Panc1 (cell line): Measurements from ENCODE around the gene CKS1B. TPM values are rescaled to one million over a fixed set of nuclear protein-coding genes. Genes with fewer than 3 reads are reported as not detected.

Experiments
- ATAC-seq: fragments of 200-7000 bp; cut with Tn5 transposase; 2 replicates; pipeline ENCODE4 v1.9.1; 2020; ENCODE audit warnings: mild to moderate bottlenecking, moderate library complexity
- BruUV-seq: library from RNA; stranded (reverse); fragments of 400-500 nt; replicated peaks from 2 replicates; lab custom pipeline; 2021; lab: Mats Ljungman, UMichigan
- CTCF ChIA-PET: fragments of 300-600 bp; sonication (Branson Sonifier 250); formaldehyde crosslinking; loops from one replicate; lab custom pipeline; 2022; ENCODE audit warnings: antibody characterized with exemption; lab: Charles Lee
- POLR2A ChIA-PET: fragments of 300-600 bp; sonication (Branson Sonifier 250); formaldehyde crosslinking; loops from one replicate; lab custom pipeline; 2022; ENCODE audit warnings: antibody characterized with exemption; lab: Charles Lee
- DNase-seq: peaks from one replicate; pipeline ENCODE4 v3.0.0-alpha.2; 2010; ENCODE audit warnings: low read depth, low spot score
- H3K27ac ChIP-seq: 2 replicates; pipeline ENCODE4 v1.5.1; 2011; ENCODE audit warnings: mild to moderate bottlenecking, low read length, inconsistent platforms
- H3K27me3 ChIP-seq: fragments of 200-500 bp; sonication (Bioruptor generic); 2 replicates; pipeline ENCODE4 v1.6.0; 2014; ENCODE audit warnings: low read length, inconsistent platforms; ENCODE audit not compliant: control insufficient read depth, insufficient read depth
- H3K36me3 ChIP-seq: fragments of 200-500 bp; sonication (Bioruptor generic); 2 replicates; pipeline ENCODE4 v1.5.1; 2014; ENCODE audit warnings: inconsistent platforms, mild to moderate bottlenecking, low read length, moderate library complexity; ENCODE audit not compliant: control insufficient read depth, insufficient read depth
- H3K4me1 ChIP-seq: 2 replicates; pipeline ENCODE4 v1.5.1; 2011; ENCODE audit warnings: inconsistent platforms, mild to moderate bottlenecking, low read length, moderate library complexity; ENCODE audit not compliant: control insufficient read depth, insufficient read depth
- H3K4me3 ChIP-seq, 2 experiments: 2 replicates each; pipeline ENCODE4 v1.5.1; 2011 to 2012; ENCODE audit warnings: low read depth in 2 of 2, low read length in 2 of 2, mild to moderate bottlenecking in 2 of 2, inconsistent platforms in 1 of 2, moderate library complexity in 1 of 2
- H3K9me3 ChIP-seq: fragments of 200-500 bp; sonication (Bioruptor generic); 2 replicates; pipeline ENCODE4 v1.5.1; 2014; ENCODE audit warnings: low read depth, mild to moderate bottlenecking, inconsistent platforms, low read length, moderate library complexity; ENCODE audit not compliant: control insufficient read depth, insufficient read depth
- CTCF ChIP-seq: fragments of 450-650 bp; IDR thresholded peaks from 2 replicates; pipeline ENCODE4 v1.5.1; 2017; ENCODE audit warnings: mild to moderate bottlenecking
- POLR2AphosphoS5 ChIP-seq: IDR thresholded peaks from 2 replicates; pipeline ENCODE4 v1.6.1; 2012; ENCODE audit warnings: mild to moderate bottlenecking, low read depth, low read length, moderate library complexity
- REST ChIP-seq, 2 experiments: IDR thresholded peaks; 2 replicates each; pipeline ENCODE4 v1.6.1; 2011 to 2012; ENCODE audit warnings: low read depth in 2 of 2, control low read depth in 1 of 2, low read length in 1 of 2, mild to moderate bottlenecking in 1 of 2, moderate library complexity in 1 of 2; ENCODE audit not compliant: insufficient read depth in 1 of 2
- SIN3A ChIP-seq: IDR thresholded peaks from 2 replicates; pipeline ENCODE4 v1.6.1; 2012; ENCODE audit warnings: low read depth, mild to moderate bottlenecking, low read length, moderate library complexity, borderline replicate concordance; ENCODE audit not compliant: insufficient read depth
- TCF7L2 ChIP-seq: IDR thresholded peaks from 2 replicates; pipeline ENCODE4 v1.6.1; 2011; ENCODE audit warnings: mild to moderate bottlenecking, low read depth, low read length, inconsistent platforms
- in situ Hi-C: cut with HindIII; loops from 2 replicates; pipeline ENCODE4 v1.10.0; 2016; ENCODE audit warnings: low sequenced_read_pairs, low pct_unique_long_range_greater_than_20kb
- intact Hi-C: fragments of 100-400 bp; cut with micrococcal nuclease; formaldehyde crosslinking; loops from one replicate; pipeline ENCODE4 v1.10.0; 2022; ENCODE audit not compliant: unreplicated experiment
- total RNA-seq: library from RNA; stranded (reverse); gene quantifications from one replicate; pipeline ENCODE4 v1.2.1, GENCODE V29; 2021; ENCODE audit not compliant: unreplicated experiment

Gene CKS1B
- total RNA-seq, 1 experiment from 2014 or later = 212 TPM

GRCh38 chr1:154999571-155000410, 25.3 kb downstream of the CKS1B start:
- CTCF ChIA-PET = interaction anchor here (0.6 to 1.3 kb wide), 2 partner anchors 16 to 53 kb away, joined by 3 to 5 read pairs; partner anchors contain the start of gene FLAD1
- peak overlapping the region; percentile 79 for H3K27ac ChIP-seq
- BruUV-seq = no TSS peak
- ATAC-seq (no peak), DNase-seq (no peak)
- POLR2A ChIA-PET = interaction anchor here (0.6 to 1.0 kb wide), 2 partner anchors 17 to 208 kb away, joined by 3 to 10 read pairs; partner anchors contain the start of gene FLAD1
- peaks cover 3% of the 10 kb centered on the region; the same call in 1 of the 2 replicates for H3K36me3 ChIP-seq
- TF ChIP-seq CTCF = 0 out of 2 replicates have a peak, but pooled peaks have one; percentile 43
- no peak for TF ChIP-seq SIN3A
- H3K4me1 ChIP-seq = peaks cover 17% of the 10 kb centered on the region
- intact Hi-C loops = loop anchor here (5.0 kb wide), 1 partner anchor 272 kb away; no protein-coding TSS in a partner anchor
- no peaks in the 10 kb centered on the region for H3K9me3 ChIP-seq
- in situ Hi-C loops = no loop called here
- H3K27me3 ChIP-seq = no peaks in the 10 kb centered on the region
- H3K4me3 ChIP-seq = peak overlapping the region; percentile 69 to 74

- intact Hi-C loops (loop anchor here (5.0 kb wide), 1 partner anchor 273 kb away; no protein-coding TSS in a partner anchor), in situ Hi-C loops (no loop called here)
- H3K9me3 ChIP-seq = no peaks in the 10 kb centered on the region
- H3K36me3 ChIP-seq = peaks cover 3% of the 10 kb centered on the region; the same call in 1 of the 2 replicates
- ATAC-seq (no peak), DNase-seq (no peak)
- H3K4me3 ChIP-seq = peak overlapping the region; percentile 69 to 74
- CTCF ChIA-PET = no interaction called here
- peak overlapping the region; percentile 94 for H3K27ac ChIP-seq
- no TSS peak for BruUV-seq
- POLR2A ChIA-PET = interaction anchor here (1.0 kb wide), 1 partner anchor 18 kb away, joined by 10 read pairs; the partner anchor contains the start of gene FLAD1
- peaks cover 22% of the 10 kb centered on the region for H3K4me1 ChIP-seq
- no peaks in the 10 kb centered on the region for H3K27me3 ChIP-seq
- TF ChIP-seq TCF7L2 (no peak), SIN3A (no peak)
Observed at GRCh38 chr1:155000411-155000725, 25.9 kb downstream of the CKS1B start.

- in situ Hi-C loops = no loop called here
- H3K4me1 ChIP-seq = peaks cover 25% of the 10 kb centered on the region
Observed at GRCh38 chr1:155000726-155001424, 26.4 kb downstream of the CKS1B start.

More at GRCh38 chr1:155000726-155001424, 26.4 kb downstream of the CKS1B start:
- Histone ChIP-seq H3K27ac (peak overlapping the region; percentile 94), H3K9me3 (no peaks in the 10 kb centered on the region), H3K4me3 (peak overlapping the region; percentile 69 to 74), H3K27me3 (no peaks in the 10 kb centered on the region), H3K36me3 (peaks cover 3% of the 10 kb centered on the region; the same call in 1 of the 2 replicates)
- ChIA-PET POLR2A (interaction anchor here (0.7 kb wide), 1 partner anchor 27 kb away, joined by 3 read pairs; the partner anchor contains the start of gene CKS1B), CTCF (interaction anchor here (0.7 to 1.8 kb wide), 2 partner anchors 16 to 166 kb away, joined by 3 to 6 read pairs; no protein-coding TSS in a partner anchor)
- DNase-seq (no peak), ATAC-seq (peak; percentile 66)
- TF ChIP-seq POLR2AphosphoS5 = peak; percentile 55; the same call in 1 of the 2 replicates
- TF ChIP-seq TCF7L2 = peak; percentile 26; the same call in 1 of the 2 replicates
- no peak; the same call in 1 of the 2 replicates for TF ChIP-seq SIN3A
- TF ChIP-seq REST (IDR thresholded peaks at IDR 0.05; ENCODE audit: insufficient read depth in 1 of 2, low read depth in 2 of 2, low read length in 1 of 2) = no peak
- intact Hi-C loops = loop anchor here (5.0 kb wide), 1 partner anchor 274 kb away; no protein-coding TSS in a partner anchor
- no TSS peak for BruUV-seq
